ENCODE measurements around the gene DNAH14. TPM values are rescaled to one million over a fixed set of nuclear protein-coding genes. Genes with fewer than 3 reads are reported as not detected.

DNAH14 gene
- total and polyA plus RNA-seq, 2 of the 8 experiments (the other 6 are each of a cell fraction or from before 2014, with no cell fraction given), result 8.4 to 40.7 TPM

DNA sequence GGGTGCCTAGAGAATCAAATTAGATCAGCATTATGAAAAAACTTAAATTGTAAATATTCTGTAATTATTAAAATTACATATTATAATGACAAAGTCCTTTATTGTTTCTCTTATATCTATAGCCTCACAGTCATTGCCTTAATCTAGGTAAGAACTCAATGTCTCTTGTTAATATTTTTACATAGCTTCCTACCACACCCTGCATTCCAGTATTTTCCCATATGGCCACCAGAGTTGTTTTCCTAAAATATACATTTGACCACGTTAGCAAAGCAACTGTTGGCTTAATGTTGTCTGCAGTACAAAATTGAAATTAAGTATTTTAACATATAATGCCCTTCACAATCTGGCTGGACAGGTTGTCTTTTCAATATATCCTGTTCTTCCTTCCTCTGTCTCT lies 230.3 kb downstream of the DNAH14 start:
- Histone ChIP-seq H2AFZ (ENCODE audit: low read length) (no peak overlapping the region), H3K79me1 (ENCODE audit: low read depth, low read length) (no peaks in the 10 kb centered on the region), H2BK5ac (ENCODE audit: low read depth, low read length) (no peak overlapping the region), H3K9me3 (ENCODE audit: insufficient read depth in 2 of 2, low read depth in 1 of 2, low read length in 1 of 2) (no peaks in the 10 kb centered on the region), H2AK5ac (ENCODE audit: low read depth, low read length) (no peak overlapping the region), H2BK15ac (ENCODE audit: low read length) (no peak overlapping the region), H4K91ac (replicated peaks; ENCODE audit: insufficient read length, low read length) (no peak overlapping the region), H3K4ac (replicated peaks; ENCODE audit: insufficient read length, low read depth, low read length) (no peak overlapping the region), H3K4me3 (ENCODE audit: extremely low read depth in 1 of 4, insufficient read depth in 2 of 4, low read depth in 3 of 4, low read length in 4 of 4) (no peak overlapping the region), H2BK12ac (ENCODE audit: low read depth, low read length) (no peak overlapping the region), H3K23me2 (ENCODE audit: low read depth, low read length) (no peaks in the 10 kb centered on the region), H3K23ac (ENCODE audit: insufficient read length) (no peak overlapping the region), H3K4me2 (ENCODE audit: insufficient read depth in 1 of 2, low read depth in 2 of 2, low read length in 2 of 2) (no peak overlapping the region), H4K20me1 (replicated peaks in 1 of 2; ENCODE audit: control insufficient read depth in 1 of 2, insufficient read depth in 2 of 2, low read length in 2 of 2) (no peaks in the 10 kb centered on the region), H3K27me3 (replicated peaks in 1 of 4; ENCODE audit: control insufficient read depth in 3 of 4, extremely low read depth in 1 of 4, insufficient read depth in 3 of 4, low read length in 3 of 4) (no peaks in the 10 kb centered on the region), H4K5ac (ENCODE audit: insufficient read length, low read depth, low read length) (no peak overlapping the region), H3K9ac (replicated peaks in 1 of 4; ENCODE audit: extremely low read depth in 1 of 4, low read depth in 3 of 4, low read length in 3 of 4) (no peak overlapping the region), H3K14ac (ENCODE audit: insufficient read length) (no peak overlapping the region), H3K79me2 (ENCODE audit: control insufficient read depth in 1 of 2, insufficient read depth in 2 of 2, low read length in 2 of 2) (no peaks in the 10 kb centered on the region), H3K4me1 (replicated peaks in 1 of 4; ENCODE audit: control insufficient read depth in 3 of 4, insufficient read depth in 4 of 4, low read length in 3 of 4) (no peaks in the 10 kb centered on the region), H3K56ac (replicated peaks; ENCODE audit: insufficient read length, low read depth, low read length) (no peak overlapping the region), H2BK120ac (replicated peaks; ENCODE audit: low read depth, low read length) (no peak overlapping the region), H3K27ac (ENCODE audit: low read depth, low read length) (no peak overlapping the region), H4K8ac (ENCODE audit: extremely low read depth, insufficient read depth, low read length) (no peak overlapping the region), H3K36me3 (ENCODE audit: control insufficient read depth in 2 of 4, insufficient read depth in 4 of 4, low read length in 3 of 4) (no peaks in the 10 kb centered on the region), H3K18ac (ENCODE audit: extremely low read depth, low read length) (no peak overlapping the region), H2BK20ac (ENCODE audit: low read length) (no peak overlapping the region)
- WGBS, 2 experiments (ENCODE audit: extremely low coverage in 1 of 2, insufficient coverage in 1 of 2, insufficient read length in 1 of 2, insufficient replicate concordance in 2 of 2, low coverage in 1 of 2, low lambda C conversion rate in 2 of 2, missing lambda C conversion rate in 1 of 2), result 85% methylated on average over 1 of the region's 1 CpG; no CpG with 5 or more reads in 1 of the 2 experiments
- TF ChIP-seq SIX5 (IDR thresholded peaks at IDR 0.05; ENCODE audit: low read depth, low read length), result no peak
- TF ChIP-seq CREB1 (IDR thresholded peaks at IDR 0.05), result no peak
- no peak for TF ChIP-seq SP2 (IDR thresholded peaks at IDR 0.05; ENCODE audit: low read length)
- no peak for TF ChIP-seq POLR2AphosphoS5 (IDR thresholded peaks at IDR 0.05; ENCODE audit: low read depth, low read length)
- TF ChIP-seq TAF7 (optimal IDR thresholded peaks at IDR 0.05; ENCODE audit: borderline replicate concordance, low read depth, low read length), result no peak
- DNase-seq (ENCODE audit: low read depth in 1 of 2, low spot score in 2 of 2) (no peak), FAIRE-seq (no peak)
- ChIA-PET POLR2A (ENCODE audit: partially characterized antibody) (no interaction called here), CTCF (ENCODE audit: partially characterized antibody) (no interaction called here)

All from H1 (cell line).